PC-9 (cell line): ENCODE data around the gene CTU2. TPM values are rescaled to one million over a fixed set of nuclear protein-coding genes. Genes with fewer than 3 reads are reported as not detected.

Experiments
- BruUV-seq: library from RNA; stranded (reverse); fragments of 400-500 nt; replicated peaks from 2 replicates; lab custom pipeline; 2021; lab: Mats Ljungman, UMichigan
- CTCF ChIA-PET: fragments of 300-600 bp; sonication (Branson Sonifier 250); formaldehyde crosslinking; loops from one replicate; lab custom pipeline; 2022; ENCODE audit warnings: antibody characterized with exemption; lab: Charles Lee
- POLR2A ChIA-PET: fragments of 300-600 bp; sonication (Branson Sonifier 250); formaldehyde crosslinking; loops from one replicate; lab custom pipeline; 2022; ENCODE audit warnings: antibody characterized with exemption; ENCODE audit not compliant: unreplicated experiment; lab: Charles Lee
- DNase-seq, 2 experiments: peaks; one replicate each; pipeline versions ENCODE4 v3.0.0 to v3.0.0-alpha.2; 2015 to 2022; ENCODE audit warnings: mixed read lengths in 1 of 2
- H2AFZ ChIP-seq: fragments of 200-600 bp; sonication (generic); 2 replicates; pipeline ENCODE4 v1.8.1; 2017; ENCODE audit warnings: antibody characterized with exemption
- H3F3A ChIP-seq: fragments of 200-600 bp; sonication (generic); 2 replicates; pipeline ENCODE4 v1.8.1; 2017; ENCODE audit warnings: antibody characterized with exemption, mild to moderate bottlenecking, low read depth; ENCODE audit not compliant: insufficient read depth
- H3K27ac ChIP-seq: fragments of 200-600 bp; sonication (generic); 2 replicates; pipeline ENCODE4 v1.6.1; 2016; ENCODE audit warnings: mixed run types
- H3K27me3 ChIP-seq: fragments of 200-600 bp; sonication (generic); 2 replicates; pipeline ENCODE4 v1.6.1; 2016; ENCODE audit warnings: low read depth, mixed run types; ENCODE audit not compliant: insufficient read depth
- H3K36me3 ChIP-seq: fragments of 200-600 bp; sonication (generic); 2 replicates; pipeline ENCODE4 v1.6.1; 2016; ENCODE audit warnings: low read depth, mixed run types
- H3K4me1 ChIP-seq: fragments of 200-600 bp; sonication (generic); replicated peaks from 2 replicates; pipeline ENCODE4 v1.6.1; 2016; ENCODE audit warnings: mixed run types; ENCODE audit not compliant: insufficient read depth
- H3K4me2 ChIP-seq: fragments of 200-600 bp; sonication (generic); 2 replicates; pipeline ENCODE4 v1.6.1; 2017; ENCODE audit warnings: mixed run types
- H3K4me3 ChIP-seq: fragments of 200-600 bp; sonication (generic); 2 replicates; pipeline ENCODE4 v1.6.1; 2016; ENCODE audit warnings: mixed run types
- H3K79me2 ChIP-seq: fragments of 200-600 bp; sonication (generic); 2 replicates; pipeline ENCODE4 v1.6.1; 2017; ENCODE audit warnings: low read depth, mixed run types
- H3K9me2 ChIP-seq: fragments of 200-600 bp; sonication (generic); 2 replicates; pipeline ENCODE4 v1.8.1; 2017; ENCODE audit warnings: mild to moderate bottlenecking; ENCODE audit not compliant: insufficient read depth
- H3K9me3 ChIP-seq: fragments of 200-600 bp; sonication (generic); 2 replicates; pipeline ENCODE4 v1.8.1; 2016; ENCODE audit warnings: low read depth; ENCODE audit not compliant: insufficient read depth
- H4K20me1 ChIP-seq: fragments of 200-600 bp; sonication (generic); 2 replicates; pipeline ENCODE4 v1.8.1; 2017; ENCODE audit not compliant: insufficient read depth
- EZH2 ChIP-seq: fragments of 200-600 bp; sonication (generic); IDR thresholded peaks from 2 replicates; pipeline ENCODE4 v1.8.0; 2017; ENCODE audit warnings: antibody characterized with exemption, low read depth
- intact Hi-C: fragments of 100-400 bp; cut with micrococcal nuclease; formaldehyde crosslinking; loops from one replicate; pipeline ENCODE4 v1.10.0; 2022; ENCODE audit not compliant: unreplicated experiment
- total RNA-seq: library from RNA; stranded (reverse); gene quantifications from 2 replicates; pipeline ENCODE4 v1.2.3, GENCODE V29; 2021
- TF ChIP-seq, protein P1 (sequence below): fragments of 200-600 bp; sonication (generic); conservative IDR thresholded peaks from 2 replicates; pipeline ENCODE4 v1.6.1; 2017; ENCODE audit warnings: mixed run types, antibody characterized with exemption, mild to moderate bottlenecking, moderate library complexity

The CTU2 gene
- total RNA-seq, 1 experiment from 2014 or later, result 20.0 TPM

- Histone ChIP-seq H3K27me3 (no peaks in the 10 kb centered on the region), H3K4me3 (peak within 1 kb of the TSS; percentile 88), H3K4me2 (peak within 1 kb of the TSS; percentile 90), H4K20me1 (no peaks in the 10 kb centered on the region), H3K36me3 (no peaks in the 10 kb centered on the region), H3K4me1 (peaks cover 20% of the 10 kb centered on the region), H3K9me3 (no peaks in the 10 kb centered on the region), H3K9me2 (no peaks in the 10 kb centered on the region), H3K27ac (no peak within 1 kb of the TSS), H3F3A (peaks cover 16% of the 10 kb centered on the region; the same call in 1 of the 2 replicates), H3K79me2 (no peaks in the 10 kb centered on the region), H2AFZ (peak within 1 kb of the TSS; percentile 92)
- ChIA-PET POLR2A (no interaction called here), CTCF (no interaction called here)
- intact Hi-C loops, result loop anchor here (5.0 to 10.0 kb wide), 2 partner anchors 126 to 232 kb away; partner anchors contain the start of genes APRT and ZFPM1
- DNase-seq, result peak; percentile 64 to 94
- no peak for TF ChIP-seq EZH2
- TF ChIP-seq, protein P1, sequence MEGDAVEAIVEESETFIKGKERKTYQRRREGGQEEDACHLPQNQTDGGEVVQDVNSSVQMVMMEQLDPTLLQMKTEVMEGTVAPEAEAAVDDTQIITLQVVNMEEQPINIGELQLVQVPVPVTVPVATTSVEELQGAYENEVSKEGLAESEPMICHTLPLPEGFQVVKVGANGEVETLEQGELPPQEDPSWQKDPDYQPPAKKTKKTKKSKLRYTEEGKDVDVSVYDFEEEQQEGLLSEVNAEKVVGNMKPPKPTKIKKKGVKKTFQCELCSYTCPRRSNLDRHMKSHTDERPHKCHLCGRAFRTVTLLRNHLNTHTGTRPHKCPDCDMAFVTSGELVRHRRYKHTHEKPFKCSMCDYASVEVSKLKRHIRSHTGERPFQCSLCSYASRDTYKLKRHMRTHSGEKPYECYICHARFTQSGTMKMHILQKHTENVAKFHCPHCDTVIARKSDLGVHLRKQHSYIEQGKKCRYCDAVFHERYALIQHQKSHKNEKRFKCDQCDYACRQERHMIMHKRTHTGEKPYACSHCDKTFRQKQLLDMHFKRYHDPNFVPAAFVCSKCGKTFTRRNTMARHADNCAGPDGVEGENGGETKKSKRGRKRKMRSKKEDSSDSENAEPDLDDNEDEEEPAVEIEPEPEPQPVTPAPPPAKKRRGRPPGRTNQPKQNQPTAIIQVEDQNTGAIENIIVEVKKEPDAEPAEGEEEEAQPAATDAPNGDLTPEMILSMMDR, result no peak
- no TSS peak for BruUV-seq
Observed at GRCh38 chr16:88686439-88687253, 19.7 kb upstream of the CTU2 start, which contains the start of gene SNAI3. SNAI3 (minus strand) TSS chr16:88686507; CDS start chr16:88686406, 101 bp downstream.

DNA sequence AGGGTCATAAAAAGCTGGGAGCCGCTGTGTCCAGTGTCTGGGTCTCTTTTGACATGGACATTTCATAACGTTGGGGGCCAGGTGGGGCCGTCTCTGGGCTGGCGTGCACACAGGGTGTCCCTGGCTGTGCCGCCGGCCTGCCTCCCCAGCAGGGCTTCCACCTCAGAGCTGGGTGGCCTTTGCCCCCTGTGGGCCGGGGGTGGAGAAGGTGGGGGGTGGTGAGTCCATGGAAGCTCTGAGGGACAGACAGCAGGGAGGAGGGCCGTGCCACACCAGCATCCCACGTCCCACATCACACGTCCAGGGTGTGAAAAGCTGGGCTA, 19.1 kb upstream of the CTU2 start:
- peaks cover 16% of the 10 kb centered on the region; the same call in 1 of the 2 replicates for H3F3A ChIP-seq
- H3K79me2 ChIP-seq, result no peaks in the 10 kb centered on the region
- intact Hi-C loops, result loop anchor here (5.0 to 10.0 kb wide), 2 partner anchors 125 to 232 kb away; partner anchors contain the start of genes APRT and ZFPM1
- H3K4me3 ChIP-seq, result no peak overlapping the region
- no peak for DNase-seq
- POLR2A ChIA-PET, result no interaction called here
- no peak overlapping the region for H2AFZ ChIP-seq
- TF ChIP-seq, protein P1, result no peak
- TF ChIP-seq EZH2, result no peak
- BruUV-seq, result no TSS peak
- peaks cover 20% of the 10 kb centered on the region for H3K4me1 ChIP-seq
- no peaks in the 10 kb centered on the region for H3K9me3 ChIP-seq
- H3K27ac ChIP-seq, result no peak overlapping the region
- H3K9me2 ChIP-seq, result no peaks in the 10 kb centered on the region
- no peaks in the 10 kb centered on the region for H3K36me3 ChIP-seq
- CTCF ChIA-PET, result interaction anchor here (0.6 to 1.2 kb wide), 2 partner anchors 22 to 50 kb away, joined by 8 to 9 read pairs; no protein-coding TSS in a partner anchor
- no peak overlapping the region for H3K4me2 ChIP-seq
- no peaks in the 10 kb centered on the region for H3K27me3 ChIP-seq
- no peaks in the 10 kb centered on the region for H4K20me1 ChIP-seq

DNA sequence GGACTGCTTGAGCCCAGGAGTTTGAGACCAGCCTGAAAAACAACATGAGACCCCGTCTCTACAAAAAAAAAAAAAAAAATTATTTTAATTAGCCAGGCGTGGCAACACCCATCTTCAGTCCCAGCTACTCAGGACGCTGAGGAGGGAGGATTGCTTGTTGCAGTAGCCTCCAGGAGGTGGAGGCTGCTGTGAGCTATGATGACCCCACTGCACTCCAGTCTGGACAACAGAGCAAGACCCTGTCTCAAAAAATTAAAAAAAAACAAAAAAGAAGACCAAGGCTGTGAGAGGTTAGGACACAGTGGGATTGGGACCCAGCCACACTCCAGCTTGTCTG, 18.7 kb upstream of the CTU2 start:
- Histone ChIP-seq H3K4me3 (no peak overlapping the region), H3K9me3 (no peaks in the 10 kb centered on the region), H3K4me1 (peaks cover 20% of the 10 kb centered on the region), H3K27ac (no peak overlapping the region), H3K4me2 (peak overlapping the region; percentile 60), H3K36me3 (no peaks in the 10 kb centered on the region), H2AFZ (no peak overlapping the region), H4K20me1 (no peaks in the 10 kb centered on the region), H3K27me3 (no peaks in the 10 kb centered on the region), H3F3A (peaks cover 16% of the 10 kb centered on the region; the same call in 1 of the 2 replicates), H3K9me2 (no peaks in the 10 kb centered on the region), H3K79me2 (no peaks in the 10 kb centered on the region)
- DNase-seq, result no peak
- ChIA-PET POLR2A (interaction anchor here (0.5 to 1.0 kb wide), 2 partner anchors 73 to 505 kb away, joined by 3 to 16 read pairs; no protein-coding TSS in a partner anchor), CTCF (interaction anchor here (0.6 to 1.2 kb wide), 5 partner anchors 15 to 233 kb away, joined by 4 to 9 read pairs (median 8); no protein-coding TSS in a partner anchor)
- intact Hi-C loops, result loop anchor here (5.0 to 10.0 kb wide), 2 partner anchors 125 to 233 kb away; partner anchors contain the start of genes APRT and ZFPM1
- TF ChIP-seq EZH2, result no peak
- TF ChIP-seq, protein P1, result no peak
- no TSS peak for BruUV-seq
